GM23338 (cell line): ENCODE results near the gene TRAF4. TPM values are rescaled to one million over a fixed set of nuclear protein-coding genes. Genes with fewer than 3 reads are reported as not detected.

ENCODE experiments used
- ATAC-seq: fragments of 200-7000 bp; cut with Tn5 transposase; 3 replicates; pipeline ENCODE4 v1.9.1; 2020
- DNase-seq: peaks from one replicate; pipeline ENCODE4 v3.0.0-alpha.2; 2015; ENCODE audit warnings: low spot score
- H2AFZ ChIP-seq: fragments of 200-600 bp; sonication (generic); 2 replicates; pipeline ENCODE4 v1.8.0; 2016; ENCODE audit warnings: antibody characterized with exemption, mild to moderate bottlenecking, moderate library complexity
- H3F3A ChIP-seq: fragments of 200-600 bp; sonication (generic); replicated peaks from 2 replicates; pipeline ENCODE4 v1.8.0; 2017; ENCODE audit warnings: antibody characterized with exemption, mixed run types, low read depth
- H3K27ac ChIP-seq: fragments of 200-600 bp; sonication (generic); 2 replicates; pipeline ENCODE4 v1.6.1; 2016; ENCODE audit warnings: low read depth
- H3K27me3 ChIP-seq: fragments of 200-600 bp; sonication (generic); 2 replicates; pipeline ENCODE4 v1.8.0; 2016; ENCODE audit warnings: mild to moderate bottlenecking, mixed run types, moderate library complexity; ENCODE audit not compliant: insufficient read depth
- H3K36me3 ChIP-seq: fragments of 200-600 bp; sonication (generic); 2 replicates; pipeline ENCODE4 v1.8.0; 2016; ENCODE audit warnings: mild to moderate bottlenecking; ENCODE audit not compliant: insufficient read depth
- H3K4me1 ChIP-seq: fragments of 200-600 bp; sonication (generic); 2 replicates; pipeline ENCODE4 v1.8.0; 2016; ENCODE audit warnings: mild to moderate bottlenecking, moderate library complexity; ENCODE audit not compliant: insufficient read depth
- H3K4me2 ChIP-seq: fragments of 200-600 bp; sonication (generic); 2 replicates; pipeline ENCODE4 v1.7.1; 2017; ENCODE audit warnings: mixed run types
- H3K4me3 ChIP-seq: fragments of 200-600 bp; sonication (generic); 2 replicates; pipeline ENCODE4 v1.6.1; 2016; ENCODE audit warnings: mixed run types
- H3K79me2 ChIP-seq: fragments of 200-600 bp; sonication (generic); replicated peaks from 2 replicates; pipeline ENCODE4 v1.8.0; 2017; ENCODE audit warnings: mild to moderate bottlenecking; ENCODE audit not compliant: insufficient read depth
- H3K9me2 ChIP-seq: fragments of 200-600 bp; sonication (generic); 2 replicates; pipeline ENCODE4 v1.8.0; 2017; ENCODE audit not compliant: insufficient read depth
- H4K20me1 ChIP-seq: fragments of 200-600 bp; sonication (generic); replicated peaks from 2 replicates; pipeline ENCODE4 v1.8.0; 2017; ENCODE audit warnings: mild to moderate bottlenecking; ENCODE audit not compliant: insufficient read depth
- H3K27ac Mint-ChIP-seq: 2 replicates; pipeline ENCODE4 v1.8.0; 2020; ENCODE audit warnings: inconsistent platforms, mild to moderate bottlenecking, moderate library complexity, mixed read lengths
- H3K27me3 Mint-ChIP-seq: 3 replicates; pipeline ENCODE4 v1.8.0; 2022; ENCODE audit warnings: low read depth, mild to moderate bottlenecking, moderate library complexity, mixed read lengths, inconsistent platforms; ENCODE audit not compliant: insufficient read depth, poor library complexity
- H3K36me3 Mint-ChIP-seq: 3 replicates; pipeline ENCODE4 v1.8.0; 2021; ENCODE audit warnings: low read depth, mild to moderate bottlenecking, inconsistent platforms, moderate library complexity, mixed read lengths
- H3K4me1 Mint-ChIP-seq: 3 replicates; pipeline ENCODE4 v1.8.0; 2020; ENCODE audit warnings: mild to moderate bottlenecking, inconsistent platforms, mixed read lengths
- H3K4me3 Mint-ChIP-seq: 3 replicates; pipeline ENCODE4 v1.8.0; 2021; ENCODE audit warnings: moderate library complexity, mild to moderate bottlenecking, inconsistent platforms, mixed read lengths
- H3K9me3 Mint-ChIP-seq: 3 replicates; pipeline ENCODE4 v1.8.0; 2020; ENCODE audit warnings: moderate library complexity, mild to moderate bottlenecking, inconsistent platforms, mixed read lengths
- CREB1 ChIP-seq: fragments of 250-450 bp; sonication (Bioruptor Pico); IDR thresholded peaks from 2 replicates; pipeline ENCODE4 v1.5.0; 2020; ENCODE audit warnings: low read depth, mild to moderate bottlenecking, moderate library complexity
- CTCF ChIP-seq, 2 experiments: fragments of 200-600 bp in 1 of 2; sonication (generic) in 1 of 2; conservative IDR thresholded peaks; 2 replicates each; pipeline versions ENCODE4 v1.5.1 to v1.6.1; 2016 to 2017; ENCODE audit warnings: antibody characterized with exemption in 2 of 2, low read depth in 2 of 2, mild to moderate bottlenecking in 2 of 2, moderate library complexity in 1 of 2
- ETS1 ChIP-seq: IDR thresholded peaks from 2 replicates; pipeline ENCODE4 v1.6.1; 2016; ENCODE audit warnings: antibody characterized with exemption
- EZH2 ChIP-seq: fragments of 200-600 bp; sonication (generic); IDR thresholded peaks from one replicate; pipeline ENCODE4 v1.8.0; 2017; ENCODE audit warnings: antibody characterized with exemption, mild to moderate bottlenecking, low read depth; ENCODE audit not compliant: unreplicated experiment
- EZH2phosphoT487 ChIP-seq: fragments of 200-600 bp; sonication (generic); IDR thresholded peaks from one replicate; pipeline ENCODE4 v1.8.1; 2018; ENCODE audit warnings: antibody characterized with exemption; ENCODE audit not compliant: unreplicated experiment
- JUNB ChIP-seq: IDR thresholded peaks from one replicate; pipeline ENCODE4 v1.6.1; 2016; ENCODE audit warnings: antibody characterized with exemption; ENCODE audit not compliant: unreplicated experiment
- NANOG ChIP-seq: IDR thresholded peaks from 2 replicates; pipeline ENCODE4 v1.6.1; 2016; ENCODE audit warnings: antibody characterized with exemption, borderline replicate concordance
- POLR2AphosphoS5 ChIP-seq: IDR thresholded peaks from 2 replicates; pipeline ENCODE4 v1.6.1; 2016; ENCODE audit warnings: antibody characterized with exemption, low read depth
- REST ChIP-seq: IDR thresholded peaks from one replicate; pipeline ENCODE4 v1.6.1; 2018; ENCODE audit warnings: antibody characterized with exemption; ENCODE audit not compliant: unreplicated experiment
- STAT1 ChIP-seq: IDR thresholded peaks from one replicate; pipeline ENCODE4 v1.6.1; 2016; ENCODE audit warnings: antibody characterized with exemption; ENCODE audit not compliant: unreplicated experiment
- ZNF114 ChIP-seq: fragments of 250-450 bp; sonication (Bioruptor Pico); IDR thresholded peaks from 2 replicates; pipeline ENCODE4 v1.5.0; 2020; ENCODE audit warnings: mild to moderate bottlenecking, moderate library complexity
- ZNF331 ChIP-seq: fragments of 250-450 bp; sonication (Bioruptor Pico); IDR thresholded peaks from 2 replicates; pipeline ENCODE4 v1.5.0; 2020; ENCODE audit warnings: low read depth, mild to moderate bottlenecking, moderate library complexity
- ZNF462 ChIP-seq: fragments of 250-450 bp; sonication (Bioruptor Pico); IDR thresholded peaks from 2 replicates; pipeline ENCODE4 v1.5.0; 2020; ENCODE audit warnings: mild to moderate bottlenecking, moderate library complexity
- polyA plus RNA-seq: library from polyadenylated mRNA; unstranded; fragments of >200 nt; fragmentation: Nextera tagmentation; extraction: Ambion mirVana; gene quantifications from 2 replicates; pipeline ENCODE4 v1.2.1, GENCODE V29; 2016
- total RNA-seq: library from RNA; depleted of rRNA; stranded (reverse); fragments of >200 nt; shearing (Covaris generic); gene quantifications from 2 replicates; pipeline ENCODE4 v1.2.3, GENCODE V29; 2014

Gene TRAF4
- total and polyA plus RNA-seq, 2 experiments from 2014 or later = 63.5 to 152 TPM

- H3K79me2 ChIP-seq = peaks cover 35% of the 10 kb centered on the region
- no peak overlapping the region for H2AFZ ChIP-seq
- H4K20me1 ChIP-seq = peaks cover 33% of the 10 kb centered on the region
- peaks cover 39% of the 10 kb centered on the region for H3K4me1 ChIP-seq
- H3K27ac Mint-ChIP-seq = peak overlapping the region; percentile 57; the same call in 1 of the 2 replicates
- peak overlapping the region; percentile 95 for H3K27ac ChIP-seq
- H3F3A ChIP-seq = peaks cover 63% of the 10 kb centered on the region
- peak overlapping the region; percentile 98 for H3K4me3 ChIP-seq
- ATAC-seq = no peak
- H3K4me3 Mint-ChIP-seq = peak overlapping the region; percentile 89
- TF ChIP-seq EZH2phosphoT487 (no peak), NANOG (no peak), REST (no peak), CREB1 (CRISPR knock-in tag) (no peak), JUNB (no peak), EZH2 (no peak), ZNF331 (CRISPR knock-in tag) (no peak), POLR2AphosphoS5 (no peak), ZNF114 (no peak), ETS1 (no peak), ZNF462 (CRISPR knock-in tag) (no peak), CTCF (conservative IDR thresholded peaks at IDR 0.05; ENCODE audit: low read depth in 2 of 2) (no peak), STAT1 (no peak)
- H3K27me3 Mint-ChIP-seq = peaks cover 46% of the 10 kb centered on the region
- H3K36me3 ChIP-seq = peaks cover 39% of the 10 kb centered on the region
- H3K4me1 Mint-ChIP-seq = peaks cover 50% of the 10 kb centered on the region
- no peaks in the 10 kb centered on the region for H3K9me2 ChIP-seq
- peak overlapping the region; percentile 98 for H3K4me2 ChIP-seq
- H3K36me3 Mint-ChIP-seq = peaks cover 58% of the 10 kb centered on the region
- no peak for DNase-seq
- H3K9me3 Mint-ChIP-seq = peaks cover 7% of the 10 kb centered on the region
- no peaks in the 10 kb centered on the region for H3K27me3 ChIP-seq
These were observed 20.5 kb upstream of the TRAF4 start for GRCh38 chr17:28723159-28723835.
